HepG2 (cell line): ENCODE measurements around the gene SBDS. TPM values are rescaled to one million over a fixed set of nuclear protein-coding genes. Genes with fewer than 3 reads are reported as not detected.

Source experiments
- ATAC-seq: fragments of 200-7000 bp; cut with Tn5 transposase; 3 replicates; pipeline ENCODE4 v1.9.1; 2020; ENCODE audit warnings: mild to moderate bottlenecking, moderate library complexity
- BruUV-seq: library from RNA; stranded (reverse); fragments of 400-500 nt; replicated peaks from 2 replicates; lab custom pipeline; 2021; lab: Mats Ljungman, UMichigan
- CTCF ChIA-PET: fragments of 300-600 bp; formaldehyde crosslinking; extraction: SDS; loops from one replicate; lab custom pipeline; 2021; ENCODE audit warnings: low total read pairs, inconsistent platforms, low intra/inter-chr PET ratio; lab: Yijun Ruan, JAX
- POLR2A ChIA-PET: fragments of 350-600 bp; sonication (Branson Sonifier 250); formaldehyde crosslinking; loops from one replicate; lab custom pipeline; 2020; ENCODE audit warnings: antibody characterized with exemption, inconsistent platforms; lab: Yijun Ruan, JAX
- DNase-seq: peaks from one replicate; pipeline ENCODE4 v3.0.0-alpha.2; 2015; ENCODE audit warnings: low spot score
- FAIRE-seq: peaks from 3 replicates; lab custom pipeline; 2011; peaks lifted over from hg19 to GRCh38; lab: Jason Lieb, UNC
- H2AFZ ChIP-seq: one replicate; pipeline ENCODE4 v1.6.1; 2011; ENCODE audit warnings: low read length, inconsistent platforms
- H3K27ac ChIP-seq: fragments of 300-600 bp; 3 replicates; pipeline ENCODE4 v1.8.0; 2011; ENCODE audit warnings: mixed run types, mild to moderate bottlenecking, mixed read lengths, low read length, inconsistent platforms; ENCODE audit not compliant: insufficient read depth; ENCODE audit errors: extremely low read length
- H3K27me3 ChIP-seq, 2 experiments: fragments of 200-600 bp in 1 of 2; 2 replicates in 1 of 2; 3 replicates in 1 of 2; pipeline versions ENCODE4 v1.6.0 to v1.8.0; 2011; ENCODE audit warnings: low read length in 2 of 2, mild to moderate bottlenecking in 2 of 2, moderate library complexity in 2 of 2, inconsistent platforms in 1 of 2; ENCODE audit not compliant: insufficient read depth in 2 of 2, control insufficient read depth in 1 of 2
- H3K36me3 ChIP-seq, 2 experiments: fragments of 200-600 bp in 1 of 2; replicated peaks in 1 of 2; 2 replicates in 1 of 2; 3 replicates in 1 of 2; pipeline versions ENCODE4 v1.5.1 to v1.8.0; 2011; ENCODE audit warnings: low read length in 2 of 2, inconsistent platforms in 1 of 2; ENCODE audit not compliant: insufficient read depth in 2 of 2, control insufficient read depth in 1 of 2
- H3K4me1 ChIP-seq: 2 replicates; pipeline ENCODE4 v1.5.1; 2012; ENCODE audit warnings: low read length, inconsistent platforms; ENCODE audit not compliant: insufficient read depth
- H3K4me2 ChIP-seq: 2 replicates; pipeline ENCODE4 v1.6.0; 2011; ENCODE audit warnings: low read depth, low read length, inconsistent platforms
- H3K4me3 ChIP-seq, 3 experiments: fragments of 200-600 bp in 1 of 3; sonication (generic), shearing (Covaris generic) in 1 of 3; replicated peaks in 1 of 3; 2 replicates each; pipeline ENCODE4 v1.5.1; 2011 to 2016; ENCODE audit warnings: low read length in 3 of 3, inconsistent platforms in 2 of 3, low read depth in 2 of 3, mild to moderate bottlenecking in 2 of 3, control low read depth in 1 of 3, mixed read lengths in 1 of 3; ENCODE audit not compliant: insufficient read depth in 1 of 3
- H3K79me2 ChIP-seq: one replicate; pipeline ENCODE4 v1.6.1; 2011; ENCODE audit warnings: low read length, inconsistent platforms; ENCODE audit not compliant: insufficient read depth
- H3K9ac ChIP-seq: 2 replicates; pipeline ENCODE4 v1.6.0; 2011; ENCODE audit warnings: mild to moderate bottlenecking, low read depth, low read length, inconsistent platforms; ENCODE audit not compliant: insufficient read depth
- H3K9me3 ChIP-seq: 2 replicates; pipeline ENCODE4 v1.5.1; 2012; ENCODE audit warnings: mild to moderate bottlenecking, low read length
- H4K20me1 ChIP-seq: 2 replicates; pipeline ENCODE4 v1.6.0; 2011; ENCODE audit warnings: inconsistent platforms, mild to moderate bottlenecking, low read length, moderate library complexity; ENCODE audit not compliant: insufficient read depth
- CHD2 ChIP-seq: IDR thresholded peaks from 2 replicates; pipeline ENCODE4 v1.6.1; 2011; ENCODE audit warnings: low read depth, low read length, improper control_type of control experiment
- HMG20A ChIP-seq: IDR thresholded peaks from 2 replicates; pipeline ENCODE4 v1.6.1; 2016; ENCODE audit warnings: borderline replicate concordance
- HOXD1 ChIP-seq: sonication (generic); formaldehyde crosslinking; IDR thresholded peaks from 2 replicates; pipeline ENCODE4 v1.5.0; 2020; ENCODE audit warnings: missing genetic modification reagents
- ISX ChIP-seq: sonication (generic); formaldehyde crosslinking; conservative IDR thresholded peaks from 2 replicates; pipeline ENCODE4 v1.5.0; 2020; ENCODE audit warnings: missing genetic modification reagents
- MZF1 ChIP-seq: sonication (generic); formaldehyde crosslinking; IDR thresholded peaks from 2 replicates; pipeline ENCODE4 v1.8.1; 2023; ENCODE audit warnings: mild to moderate bottlenecking, missing genetic modification reagents, borderline replicate concordance
- POGZ ChIP-seq: sonication (generic); formaldehyde crosslinking; IDR thresholded peaks from 2 replicates; pipeline ENCODE4 v1.4.0; 2020; ENCODE audit warnings: mild to moderate bottlenecking, missing genetic modification reagents
- SCMH1 ChIP-seq: sonication (generic); formaldehyde crosslinking; IDR thresholded peaks from 2 replicates; pipeline ENCODE4 v1.9.0; 2021; ENCODE audit warnings: missing genetic modification reagents, mild to moderate bottlenecking, borderline replicate concordance
- SIN3B ChIP-seq: fragments of 150-350 bp; IDR thresholded peaks from 2 replicates; pipeline ENCODE4 v1.6.1; 2014; ENCODE audit warnings: low read length
- SMAD9 ChIP-seq: sonication (generic); formaldehyde crosslinking; IDR thresholded peaks from 2 replicates; pipeline ENCODE4 v1.5.1; 2020; ENCODE audit warnings: mild to moderate bottlenecking, missing genetic modification reagents
- SNAI1 ChIP-seq: sonication (generic); formaldehyde crosslinking; IDR thresholded peaks from 2 replicates; pipeline ENCODE4 v1.5.0; 2020; ENCODE audit warnings: mild to moderate bottlenecking, missing genetic modification reagents, borderline replicate concordance
- ZFAT ChIP-seq: sonication (generic); formaldehyde crosslinking; conservative IDR thresholded peaks from 2 replicates; pipeline ENCODE4 v1.8.1; 2023; ENCODE audit warnings: missing genetic modification reagents, inconsistent platforms
- ZNF331 ChIP-seq: sonication (generic); formaldehyde crosslinking; IDR thresholded peaks from 2 replicates; pipeline ENCODE4 v1.4.0; 2020; ENCODE audit warnings: missing genetic modification reagents
- ZNF792 ChIP-seq: IDR thresholded peaks from 2 replicates; pipeline ENCODE4 v1.6.1; 2016
- WGBS: methylation state at CpG from one replicate; pipeline ENCODE4 v1.1.6; 2017; ENCODE audit warnings: low lambda C conversion rate; 5-methylcytosine and 5-hydroxymethylcytosine counted together
- in situ Hi-C: cut with HindIII; loops from 2 replicates; pipeline ENCODE4 v1.10.0; 2017; ENCODE audit warnings: low pct_unique_long_range_greater_than_20kb; ENCODE audit not compliant: extremely low pct_ligation_motif_present
- intact Hi-C: fragments of 100-400 bp; cut with micrococcal nuclease; formaldehyde crosslinking; loops from one replicate; pipeline ENCODE4 v1.10.0; 2022; ENCODE audit not compliant: unreplicated experiment
- polyA plus RNA-seq, 8 experiments: library from polyadenylated mRNA; depleted of rRNA in 3 of 8; stranded (reverse) in 7 of 8; unstranded in 1 of 8; fragments of >200 nt; fragmentation: Illumina TruSeq in 4 of 8; extraction: Trizol in 4 of 8; gene quantifications; 2 replicates each; pipeline versions ENCODE4 v1.2.1 to v1.2.3, GENCODE V29; 2011 to 2016; ENCODE audit warnings: low read depth in 4 of 8, missing spikeins in 1 of 8, mixed read lengths in 1 of 8; ENCODE audit not compliant: insufficient read depth in 1 of 8
- total RNA-seq, 5 experiments: library from RNA; depleted of rRNA; stranded (reverse); fragments of >200 nt; fragmentation: Illumina TruSeq; extraction: Trizol; gene quantifications; 2 replicates each; pipeline ENCODE4 v1.2.3, GENCODE V29; 2016; ENCODE audit warnings: low read depth in 1 of 5

Gene SBDS
- total and polyA plus RNA-seq, 2 of the 13 experiments (the other 11 are each of a cell fraction or from before 2014, with no cell fraction given), result 39.1 to 79.3 TPM

GRCh38 chr7:66950763-66951162, 44.6 kb downstream of the SBDS start:
- no peak for TF ChIP-seq SNAI1 (CRISPR knock-in tag)
- TF ChIP-seq SIN3B, result no peak
- no peak for TF ChIP-seq HMG20A

GRCh38 chr7:66950311-66950710, 45.1 kb downstream of the SBDS start:
- H3K79me2 ChIP-seq, result no peaks in the 10 kb centered on the region
- FAIRE-seq (no peak), ATAC-seq (no peak), DNase-seq (no peak)
- H2AFZ ChIP-seq, result no peak overlapping the region
- in situ Hi-C loops (no loop called here), intact Hi-C loops (no loop called here)
- POLR2A ChIA-PET, result no interaction called here
- no peak overlapping the region for H3K4me2 ChIP-seq
- no peak overlapping the region for H3K27ac ChIP-seq
- peaks cover 19 to 72% of the 10 kb centered on the region in 2 experiments for H3K36me3 ChIP-seq
- no peaks in the 10 kb centered on the region for H3K4me1 ChIP-seq
- BruUV-seq, result TSS peak; percentile 19
- CTCF ChIA-PET, result no interaction called here
- H3K9ac ChIP-seq, result no peak overlapping the region
- H3K9me3 ChIP-seq, result no peaks in the 10 kb centered on the region
- 96% methylated on average over 3 of the region's 3 CpGs for WGBS
- no peak overlapping the region for H3K4me3 ChIP-seq
- TF ChIP-seq ZNF331, result no peak
- TF ChIP-seq SMAD9, result no peak
- no peak for TF ChIP-seq POGZ (CRISPR knock-in tag)
- no peak for TF ChIP-seq ZFAT (CRISPR knock-in tag)
- no peak for TF ChIP-seq CHD2
- TF ChIP-seq ISX, result no peak
- no peak for TF ChIP-seq HOXD1 (CRISPR knock-in tag)
- no peak for TF ChIP-seq ZNF792 (CRISPR knock-in tag)
- TF ChIP-seq SCMH1, result no peak
- no peak for TF ChIP-seq MZF1 (CRISPR knock-in tag)
- TF ChIP-seq, all 625 proteins: peak for 0
- H3K27me3 ChIP-seq, result no peaks in the 10 kb centered on the region
- H4K20me1 ChIP-seq, result no peaks in the 10 kb centered on the region

More at GRCh38 chr7:66950763-66951162, 44.6 kb downstream of the SBDS start:
- peaks cover 19 to 73% of the 10 kb centered on the region in 2 experiments for H3K36me3 ChIP-seq
- H3K4me3 ChIP-seq, result no peak overlapping the region
- ATAC-seq (no peak), DNase-seq (no peak), FAIRE-seq (no peak)
- POLR2A ChIA-PET, result no interaction called here
- WGBS, result 99% methylated on average over 8 of the region's 8 CpGs
- BruUV-seq, result no TSS peak
- no peaks in the 10 kb centered on the region for H3K27me3 ChIP-seq
- no peaks in the 10 kb centered on the region for H4K20me1 ChIP-seq
- CTCF ChIA-PET, result no interaction called here
- intact Hi-C loops (no loop called here), in situ Hi-C loops (no loop called here)
- no peak overlapping the region for H2AFZ ChIP-seq
- H3K79me2 ChIP-seq, result no peaks in the 10 kb centered on the region
- H3K9ac ChIP-seq, result no peak overlapping the region
- no peak overlapping the region for H3K27ac ChIP-seq
- no peak overlapping the region for H3K4me2 ChIP-seq
- H3K4me1 ChIP-seq, result no peaks in the 10 kb centered on the region
- H3K9me3 ChIP-seq, result no peaks in the 10 kb centered on the region
